Measurements from ENCODE around the gene METTL27.

GRCh38 chr7:73838642-73839041 is 3.7 kb downstream of the METTL27 start:
- TF ChIP-seq CTCF (IDR thresholded peaks at IDR 0.05; ENCODE audit: insufficient read depth, low read length) (no peak), GABPA (IDR thresholded peaks at IDR 0.05; ENCODE audit: low read depth) (no peak), REST (IDR thresholded peaks at IDR 0.05; ENCODE audit: insufficient replicate concordance, low read depth) (no peak)
